ENCODE data around the gene FBXO40.

DNA sequence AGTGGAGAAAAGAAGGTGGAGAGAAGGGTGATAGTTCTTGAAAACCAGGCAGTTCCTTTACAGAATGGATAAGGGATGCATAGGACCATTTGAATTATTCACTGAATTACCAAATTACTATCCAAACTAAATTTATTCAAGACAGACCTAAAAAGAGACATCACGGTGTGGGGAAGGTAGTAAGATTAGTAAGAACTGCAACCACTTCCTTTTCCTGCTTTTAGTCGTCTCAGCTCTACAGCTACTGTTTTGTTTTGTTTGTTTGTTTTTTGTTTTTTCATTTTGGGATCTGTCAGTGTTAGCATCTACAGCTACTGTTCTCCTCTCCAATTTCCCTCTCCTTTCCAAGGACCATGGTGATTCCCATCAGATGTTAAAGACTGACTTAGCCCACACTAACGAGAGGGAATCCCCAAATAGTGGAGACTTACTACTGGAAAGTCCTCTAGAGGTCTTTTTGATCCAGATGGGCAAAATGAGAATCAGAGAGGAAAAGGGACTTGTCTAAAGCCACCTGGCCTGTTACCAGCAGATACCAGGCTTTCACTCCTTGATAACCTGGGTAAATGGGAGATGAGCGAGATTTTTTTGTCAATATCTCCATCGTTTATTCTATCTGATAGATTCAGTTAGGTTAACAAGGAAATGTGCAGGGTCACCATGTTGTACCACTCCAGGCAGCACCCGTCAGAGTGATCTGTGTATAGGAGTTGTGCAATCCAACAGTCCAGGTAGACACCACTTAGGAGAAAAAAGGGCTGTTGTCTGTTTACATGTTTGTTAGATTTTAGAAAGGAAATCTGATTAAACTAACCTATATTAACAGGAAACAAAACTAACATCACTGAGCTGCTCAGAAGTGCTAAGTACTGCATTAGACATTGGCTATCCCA lies 61.6 kb downstream of the FBXO40 start:
- no peak for TF ChIP-seq POLR2A (IDR thresholded peaks at IDR 0.05; ENCODE audit: low read length)
- no peak for TF ChIP-seq RFX5 (IDR thresholded peaks at IDR 0.05)
- TF ChIP-seq CTCF (IDR thresholded peaks at IDR 0.05), result no peak

All from A549 (cell line).